Chondrocyte (in vitro differentiated cells): Measurements from ENCODE around the gene TTC34. TPM values are rescaled to one million over a fixed set of nuclear protein-coding genes. Genes with fewer than 3 reads are reported as not detected.

Source experiments
- DNase-seq: peaks from one replicate; pipeline ENCODE4 v3.0.0; 2021; ENCODE audit warnings: mixed read lengths, low spot score
- H3K27ac Mint-ChIP-seq: one replicate; pipeline ENCODE4 v1.8.0; 2021; ENCODE audit warnings: mild to moderate bottlenecking, moderate library complexity, mixed read lengths; ENCODE audit not compliant: unreplicated experiment
- H3K27me3 Mint-ChIP-seq: 2 replicates; pipeline ENCODE4 v1.8.0; 2021; ENCODE audit warnings: low read depth, mixed read lengths
- H3K36me3 Mint-ChIP-seq: 2 replicates; pipeline ENCODE4 v1.8.0; 2021; ENCODE audit warnings: low read depth, mixed read lengths
- H3K4me1 Mint-ChIP-seq: 2 replicates; pipeline ENCODE4 v1.8.0; 2021; ENCODE audit warnings: low read depth, mild to moderate bottlenecking, mixed read lengths
- H3K4me3 Mint-ChIP-seq: one replicate; pipeline ENCODE4 v1.8.0; 2021; ENCODE audit warnings: mild to moderate bottlenecking, moderate library complexity, mixed read lengths; ENCODE audit not compliant: unreplicated experiment
- H3K9me3 Mint-ChIP-seq: 2 replicates; pipeline ENCODE4 v1.8.0; 2021; ENCODE audit warnings: low read depth, mixed read lengths
- CTCF ChIP-seq: fragments of 200-600 bp; sonication (generic); IDR thresholded peaks from 2 replicates; pipeline ENCODE4 v1.5.0; 2021; ENCODE audit warnings: antibody characterized with exemption, mild to moderate bottlenecking, moderate library complexity
- total RNA-seq: library from RNA; stranded (reverse); gene quantifications from 3 replicates; pipeline ENCODE4 v1.2.1, GENCODE V29; 2021

TTC34 gene
- total RNA-seq, 1 donor from 2014 or later: 0.60 TPM

- no peaks in the 10 kb centered on the region for H3K4me1 Mint-ChIP-seq
- TF ChIP-seq CTCF: no peak
- H3K9me3 Mint-ChIP-seq: peaks cover 19% of the 10 kb centered on the region
- no peaks in the 10 kb centered on the region for H3K36me3 Mint-ChIP-seq
- no peaks in the 10 kb centered on the region for H3K27me3 Mint-ChIP-seq
- DNase-seq: peak; percentile 84
- H3K4me3 Mint-ChIP-seq: no peak overlapping the region
- H3K27ac Mint-ChIP-seq: no peak overlapping the region
Observed at GRCh38 chr1:2831596-2832212, 30.2 kb upstream of the TTC34 start.

- no peak for TF ChIP-seq CTCF
- Mint-ChIP-seq H3K27ac (no peak overlapping the region), H3K36me3 (no peaks in the 10 kb centered on the region), H3K9me3 (peaks cover 19% of the 10 kb centered on the region), H3K27me3 (no peaks in the 10 kb centered on the region), H3K4me1 (no peaks in the 10 kb centered on the region), H3K4me3 (no peak overlapping the region)
- DNase-seq: peak; percentile 90
Observed at GRCh38 chr1:2830761-2831425, 29.4 kb upstream of the TTC34 start.

- Mint-ChIP-seq H3K4me3 (no peak overlapping the region), H3K27ac (no peak overlapping the region), H3K27me3 (no peaks in the 10 kb centered on the region), H3K4me1 (no peaks in the 10 kb centered on the region), H3K9me3 (peaks cover 19% of the 10 kb centered on the region), H3K36me3 (no peaks in the 10 kb centered on the region)
- peak; percentile 81 for DNase-seq
- no peak for TF ChIP-seq CTCF
Observed at GRCh38 chr1:2829846-2830615, 28.5 kb upstream of the TTC34 start.

GRCh38 chr1:2828586-2829250 is 27.2 kb upstream of the TTC34 start:
- Mint-ChIP-seq H3K27ac (no peak overlapping the region), H3K4me3 (no peak overlapping the region), H3K4me1 (no peaks in the 10 kb centered on the region), H3K27me3 (no peaks in the 10 kb centered on the region), H3K36me3 (no peaks in the 10 kb centered on the region), H3K9me3 (peaks cover 23% of the 10 kb centered on the region)
- TF ChIP-seq CTCF: no peak
- peak; percentile 75 for DNase-seq

GRCh38 chr1:2826736-2827292 is 25.3 kb upstream of the TTC34 start:
- no peak for TF ChIP-seq CTCF
- H3K36me3 Mint-ChIP-seq: no peaks in the 10 kb centered on the region
- H3K9me3 Mint-ChIP-seq: peaks cover 22% of the 10 kb centered on the region
- no peaks in the 10 kb centered on the region for H3K27me3 Mint-ChIP-seq
- H3K4me1 Mint-ChIP-seq: no peaks in the 10 kb centered on the region
- peak; percentile 77 for DNase-seq
- H3K4me3 Mint-ChIP-seq: no peak overlapping the region
- H3K27ac Mint-ChIP-seq: no peak overlapping the region
